Vagina (tissue), 2 donors: Measurements from ENCODE around the gene FNDC3A.
"Not testable (repeated sequence)": the region's sequence is repeated elsewhere in the genome, so short reads cannot be mapped to it uniquely, and the experiment has no call there.

Experiments used
- CTCF ChIP-seq, 3 experiments: fragments of 450-650 bp in 2 of 3; fragments of 200-600 bp in 1 of 3; sonication (generic) in 1 of 3; IDR thresholded peaks; one replicate each; pipeline ENCODE4 v1.5.1; 2017 to 2019; ENCODE audit warnings: antibody characterized with exemption in 3 of 3, mild to moderate bottlenecking in 2 of 3, moderate library complexity in 2 of 3
- POLR2A ChIP-seq, 2 donors: fragments of 450-650 bp; IDR thresholded peaks; one replicate each; pipeline ENCODE4 v1.6.1; 2017; ENCODE audit warnings: antibody characterized with exemption in 2 of 2, mild to moderate bottlenecking in 2 of 2, moderate library complexity in 2 of 2

GRCh38 chr13:49163162-49163561, 187.4 kb downstream of the FNDC3A start:
- not testable (repeated sequence) for TF ChIP-seq CTCF, POLR2A (IDR thresholded peaks at IDR 0.05)
